ENCODE measurements around the gene NMNAT2.
A peak's percentile ranks its signal among the peaks of the same experiment; 100 is the strongest.
"Not testable (repeated sequence)": the region's sequence is repeated elsewhere in the genome, so short reads cannot be mapped to it uniquely, and the experiment has no call there.

The NMNAT2 gene

GRCh38 chr1:183287191-183287675 is 130.9 kb downstream of the NMNAT2 start:
- no peak for DNase-seq (ENCODE audit: low spot score)

DNA sequence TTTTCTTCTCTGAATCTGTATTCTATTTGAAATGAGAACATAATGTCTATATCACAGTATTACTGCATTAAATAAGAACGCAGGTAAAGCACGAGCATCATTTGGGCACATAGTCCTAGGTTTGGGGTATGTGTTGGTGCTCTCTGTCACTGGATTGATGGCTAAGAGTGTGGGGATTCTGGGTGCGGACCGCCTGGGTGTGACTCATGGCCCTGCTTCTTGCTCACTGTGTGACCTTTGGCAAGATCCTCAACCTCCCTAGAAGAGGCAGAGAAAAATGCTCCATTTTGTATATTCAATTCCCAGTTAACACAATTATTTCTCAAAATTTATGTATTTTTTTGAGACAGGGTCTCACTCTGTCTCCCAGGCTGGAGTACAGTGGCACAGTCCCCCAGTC is 132.4 kb downstream of the NMNAT2 start:
- DNase-seq (ENCODE audit: low spot score), result no peak

DNA sequence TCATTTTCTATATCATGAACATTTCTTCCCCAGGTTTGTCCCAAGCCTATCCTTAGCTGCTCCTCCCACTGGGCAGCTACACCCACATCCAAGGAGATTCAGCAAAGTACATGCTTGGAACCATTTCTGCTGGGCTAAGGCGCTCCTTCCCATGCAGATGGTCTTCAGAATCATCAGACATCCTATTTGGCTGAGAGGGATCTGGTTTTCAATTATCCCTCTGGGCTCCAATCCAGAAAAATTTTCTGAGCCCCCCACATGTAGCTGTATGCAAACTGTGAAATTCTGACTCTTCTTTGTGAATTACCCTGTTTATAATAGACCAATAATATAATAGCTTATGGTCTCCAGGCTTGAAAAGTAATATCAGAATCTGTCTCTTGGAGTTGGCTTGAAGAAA is 132.9 kb downstream of the NMNAT2 start:
- no peak for DNase-seq (ENCODE audit: low spot score)

DNA sequence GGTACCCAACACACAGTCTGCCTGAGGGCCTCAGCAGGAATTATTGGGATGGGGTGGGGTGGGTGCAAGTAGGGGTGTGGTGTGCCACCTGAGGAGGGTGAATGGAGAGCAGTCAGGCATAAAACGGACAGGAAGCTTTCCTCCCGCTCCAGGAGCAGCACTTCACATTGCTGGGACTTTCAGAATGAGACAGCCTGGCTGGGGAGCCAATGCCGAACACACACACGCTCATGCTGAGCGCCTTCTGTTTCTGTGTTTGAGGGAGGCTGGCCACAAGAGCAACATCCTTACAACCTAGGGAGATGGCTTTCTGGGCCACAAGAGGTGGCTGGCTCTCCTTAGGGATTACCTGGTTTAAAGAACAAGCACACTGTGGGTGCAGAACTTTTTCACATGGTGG is 134.1 kb downstream of the NMNAT2 start:
- no peak for DNase-seq (ENCODE audit: low spot score)

DNA sequence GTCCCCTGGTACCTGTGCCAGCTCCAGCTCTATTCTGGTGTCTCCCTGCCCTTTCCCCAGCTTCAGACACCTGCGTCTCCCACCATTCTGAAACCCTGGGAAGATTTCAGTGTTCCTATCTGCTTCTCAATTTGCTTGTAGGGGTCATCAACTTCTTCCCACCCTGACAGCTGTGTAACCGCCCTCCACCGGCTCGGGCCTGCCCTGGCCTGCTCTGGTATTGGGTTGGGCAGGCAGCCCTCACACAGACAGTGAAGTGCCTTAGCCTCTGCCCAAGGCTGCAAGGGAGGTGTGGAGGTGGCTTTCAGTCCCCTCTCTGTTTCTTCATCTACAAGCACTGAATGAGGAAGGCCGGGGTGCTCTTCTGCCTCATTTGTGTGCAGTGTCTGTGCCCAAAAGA is 134.9 kb downstream of the NMNAT2 start:
- no peak for DNase-seq (ENCODE audit: low spot score)

DNA sequence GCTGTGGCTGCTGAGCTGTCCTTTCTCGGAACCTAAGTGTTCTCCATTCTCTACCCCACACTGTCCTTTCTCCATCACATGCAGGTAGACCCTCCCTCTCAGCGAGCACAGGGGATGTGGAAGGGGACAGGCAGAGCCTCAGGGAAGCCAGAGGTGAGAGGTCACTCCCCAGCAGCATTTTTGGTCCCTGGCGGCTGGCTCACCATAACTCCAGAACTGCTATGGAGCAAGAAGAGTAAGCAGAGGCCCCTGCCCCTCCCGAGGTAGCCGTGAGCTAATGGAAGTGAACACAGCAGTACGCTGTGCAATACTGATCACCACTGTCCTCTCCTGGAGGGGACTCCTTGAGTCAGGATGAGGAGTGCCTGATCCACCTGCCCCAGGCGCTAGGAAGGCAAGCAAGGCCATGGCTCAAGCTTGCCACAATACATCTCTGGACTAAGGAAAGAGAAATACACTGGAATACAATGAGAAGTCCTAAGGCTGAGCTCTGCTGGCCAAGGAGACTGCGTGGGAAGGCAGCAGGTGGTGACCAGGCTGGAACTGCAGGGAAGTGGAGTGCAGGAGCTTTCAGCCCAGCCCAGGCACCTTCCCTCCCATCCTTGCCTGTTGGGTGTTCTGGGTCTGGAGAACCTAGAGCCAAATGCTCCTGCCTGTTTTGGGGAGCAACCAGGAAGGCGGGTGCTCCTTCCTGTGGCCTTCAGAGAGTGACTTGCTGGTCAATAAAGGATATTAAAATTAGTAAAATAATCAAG is 135.9 kb downstream of the NMNAT2 start:
- DNase-seq (ENCODE audit: low spot score), result no peak

- peak; percentile 83 for DNase-seq (ENCODE audit: low spot score)
Observed at GRCh38 chr1:183281553-183282091, 136.6 kb downstream of the NMNAT2 start.

DNA sequence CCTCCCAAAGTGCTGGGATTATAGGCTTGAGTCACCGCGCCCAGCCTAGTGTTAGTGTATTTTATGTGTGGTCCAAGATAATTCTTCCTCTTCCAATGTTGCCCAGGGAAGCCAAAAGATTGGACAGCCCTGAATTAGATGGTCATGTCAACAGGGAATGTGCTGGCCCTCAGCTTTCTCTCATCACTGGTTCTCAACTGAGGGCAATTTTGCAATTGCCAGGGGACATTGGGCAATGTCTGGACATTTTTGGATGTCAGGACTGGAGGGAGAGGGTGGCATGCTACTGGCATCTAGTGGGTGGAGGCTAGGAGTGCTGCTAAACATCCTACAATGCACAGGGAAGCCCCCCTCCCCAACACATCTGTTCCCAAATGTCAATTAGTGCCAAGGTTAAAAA is 137.1 kb downstream of the NMNAT2 start:
- DNase-seq (ENCODE audit: low spot score), result peak; percentile 50

- DNase-seq (ENCODE audit: low spot score), result no peak
Observed at GRCh38 chr1:183279835-183280234, 138.3 kb downstream of the NMNAT2 start.

- peak; percentile 77 for DNase-seq (ENCODE audit: low spot score)
Observed at GRCh38 chr1:183278739-183279591, 139.2 kb downstream of the NMNAT2 start.

DNA sequence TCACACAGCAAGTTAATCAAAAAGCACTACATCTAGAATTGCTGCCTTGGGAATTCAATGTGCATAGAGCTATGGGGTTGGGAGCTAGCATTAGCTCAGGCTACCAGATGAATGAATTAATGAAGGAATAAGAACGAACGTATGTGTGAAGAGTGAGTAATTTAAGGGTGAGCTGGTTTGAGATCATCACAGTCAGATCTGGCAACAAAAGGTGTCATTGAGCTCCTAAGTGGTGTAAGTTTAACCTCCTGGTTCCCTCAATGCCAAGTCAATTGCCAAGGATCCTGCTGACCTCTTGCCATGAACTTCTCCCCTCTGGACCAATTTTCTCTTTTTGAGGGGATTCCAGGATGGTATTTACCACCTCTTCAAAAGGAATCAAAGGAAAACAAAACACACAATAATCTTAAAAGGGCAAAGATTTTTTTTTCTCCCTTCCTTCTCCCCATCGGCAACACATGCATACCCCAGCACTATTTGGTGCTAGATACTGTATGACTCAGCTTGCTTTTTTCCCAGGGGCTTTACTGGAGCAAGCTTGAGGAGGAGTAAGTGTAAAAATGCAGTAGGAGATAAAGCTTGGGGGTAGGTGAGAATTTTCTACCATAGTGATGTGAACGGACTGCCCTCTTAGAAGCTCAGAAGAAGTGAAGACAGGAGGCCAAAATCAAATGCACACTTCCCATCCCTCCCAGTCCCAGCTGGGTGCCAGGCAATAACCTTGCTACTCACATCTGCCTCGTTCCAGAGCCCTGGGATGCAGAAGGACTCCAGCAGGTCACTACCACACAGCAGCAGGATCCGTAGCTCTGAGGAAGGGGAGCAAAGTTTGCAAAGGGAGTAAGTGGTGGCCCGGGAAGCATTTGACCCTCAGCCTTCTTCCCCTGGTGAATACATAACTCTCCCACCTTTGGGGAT is 140.1 kb downstream of the NMNAT2 start:
- DNase-seq (ENCODE audit: low spot score), result no peak

DNA sequence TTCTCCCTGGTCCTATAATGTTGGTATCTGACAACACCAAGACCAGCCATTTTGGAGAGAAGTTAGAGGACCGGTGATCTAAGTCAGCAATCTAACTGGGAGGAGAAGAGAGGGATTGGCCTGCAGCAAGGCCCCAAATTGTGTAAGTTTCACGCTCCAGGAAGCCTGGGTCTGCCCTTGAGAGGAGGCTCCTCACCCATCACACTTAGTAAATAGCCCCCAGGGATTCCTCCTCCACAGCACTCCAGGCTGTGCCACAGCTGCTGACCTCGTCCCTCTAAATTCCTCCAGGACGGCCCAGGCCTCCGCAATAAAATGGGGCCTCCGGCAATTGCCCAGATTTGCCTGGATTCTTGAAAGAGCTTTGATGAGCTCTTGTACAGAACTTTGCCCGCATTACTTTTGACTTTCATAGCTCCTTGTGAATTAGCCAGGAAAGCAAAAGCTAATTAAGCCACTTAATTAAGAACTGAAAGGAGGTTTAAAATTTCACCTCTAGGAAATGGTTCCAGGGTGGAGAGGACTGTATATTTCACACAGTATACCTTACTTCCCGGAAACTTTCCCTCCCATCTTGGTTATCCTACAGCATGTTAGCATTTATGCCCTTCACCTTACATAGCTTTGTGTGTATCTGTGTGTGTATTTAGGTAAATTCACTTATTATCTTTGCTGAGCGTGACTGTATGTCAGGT is 141.6 kb downstream of the NMNAT2 start:
- no peak for DNase-seq (ENCODE audit: low spot score)

DNA sequence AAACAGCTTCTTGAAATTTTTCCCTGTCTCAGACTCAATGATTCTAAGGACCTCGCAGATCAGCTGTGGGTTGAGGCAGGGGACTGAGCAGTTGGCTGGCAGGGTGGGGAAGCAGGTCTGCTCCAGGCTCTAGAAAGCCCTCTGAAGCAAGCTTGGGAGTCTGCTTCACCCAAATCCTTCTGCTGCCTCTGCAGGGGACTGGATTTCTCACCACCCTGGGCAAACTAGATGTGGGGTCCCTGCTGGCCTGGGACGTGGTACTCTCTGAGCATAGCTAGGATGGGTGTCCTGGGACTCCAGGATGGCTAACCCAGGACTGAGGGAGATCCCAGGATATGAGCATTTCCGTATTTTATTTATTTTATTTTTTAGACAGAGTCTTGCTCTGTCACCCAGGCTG is 142.9 kb downstream of the NMNAT2 start:
- no peak for DNase-seq (ENCODE audit: low spot score)

DNA sequence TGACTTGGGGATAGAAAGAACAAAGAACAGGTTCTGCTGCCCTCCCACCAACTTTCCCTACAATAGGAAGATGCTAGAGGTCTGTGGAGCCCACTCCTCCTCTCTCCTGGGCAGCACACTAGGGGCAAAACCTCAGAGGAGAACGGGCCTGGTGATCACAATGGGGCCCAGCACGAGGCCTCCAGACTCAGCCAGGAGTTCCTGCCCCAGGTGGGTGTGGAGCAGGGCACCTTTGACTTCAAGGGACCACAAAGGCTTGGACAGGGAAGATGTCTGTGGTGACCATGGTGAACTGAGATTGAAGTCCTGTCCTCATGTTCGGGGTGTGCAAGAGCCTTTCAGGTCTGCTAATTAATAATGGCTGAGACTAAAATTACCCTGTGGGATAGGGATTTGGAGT is 143.3 kb downstream of the NMNAT2 start:
- no peak for DNase-seq (ENCODE audit: low spot score)

DNA sequence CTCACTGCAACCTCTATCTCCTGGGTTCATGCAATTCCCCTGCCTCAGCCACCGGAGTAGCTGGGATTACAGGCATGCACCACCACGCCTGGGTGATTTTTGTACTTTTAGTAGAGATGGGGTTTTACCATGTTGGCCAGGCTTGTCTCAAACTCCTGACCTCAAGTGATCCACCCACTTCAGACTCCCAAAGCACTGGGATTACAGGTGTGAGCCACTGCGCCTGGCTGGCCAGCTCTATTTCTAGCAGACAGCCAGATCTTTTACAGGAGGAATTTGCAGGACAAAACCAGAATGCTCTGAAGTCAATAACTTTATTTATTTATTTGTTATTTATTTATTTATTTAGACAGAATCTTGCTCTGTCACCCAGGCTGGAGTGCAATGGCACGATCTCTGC is 144.2 kb downstream of the NMNAT2 start:
- DNase-seq (ENCODE audit: low spot score), result not testable (repeated sequence)

DNA sequence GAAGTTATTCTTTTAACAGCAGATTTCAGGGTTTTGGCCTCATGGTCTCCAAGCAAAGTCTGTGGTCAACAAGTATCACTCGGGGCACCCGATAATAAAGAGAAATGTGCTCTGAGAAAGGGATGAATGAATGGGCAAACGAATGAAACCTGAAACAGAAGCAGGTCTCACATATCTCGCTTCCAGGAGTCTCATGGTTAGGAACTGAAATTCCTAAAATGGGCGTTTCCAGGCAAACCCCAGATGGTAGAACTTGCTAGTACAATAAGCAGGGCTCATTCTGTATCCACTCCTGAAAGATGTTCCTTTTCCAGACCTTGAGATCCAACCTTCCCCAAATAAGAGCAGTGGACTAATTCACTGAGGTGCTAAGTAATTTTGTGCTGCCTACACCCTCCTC is 144.9 kb downstream of the NMNAT2 start:
- peak; percentile 78 for DNase-seq (ENCODE audit: low spot score)

DNA sequence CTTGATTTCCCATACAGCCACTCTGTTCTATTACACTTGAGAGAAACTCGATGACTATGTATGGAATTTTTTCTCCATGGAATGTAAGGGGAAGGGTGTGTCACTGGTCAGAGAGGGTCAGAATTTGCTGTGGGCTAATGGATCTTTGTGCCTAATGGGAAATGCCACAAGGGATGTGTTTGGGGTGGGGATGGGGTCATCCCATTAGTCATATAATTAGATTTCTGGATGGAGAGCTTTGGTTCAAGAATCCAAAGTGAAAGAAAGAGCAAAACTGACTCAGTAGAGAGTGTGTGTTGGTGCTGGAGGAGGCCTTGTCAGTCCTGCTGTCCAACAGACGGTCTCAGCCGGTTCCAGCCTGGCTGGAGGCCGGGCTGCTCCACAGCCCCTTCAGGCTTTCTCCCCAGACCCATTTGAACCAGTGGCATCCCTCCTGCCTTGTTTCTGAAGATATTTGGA is 145.8 kb downstream of the NMNAT2 start:
- DNase-seq (ENCODE audit: low spot score), result peak; percentile 83

- DNase-seq (ENCODE audit: low spot score), result peak; percentile 13
Observed at GRCh38 chr1:183270541-183271141, 147.5 kb downstream of the NMNAT2 start.

GRCh38 chr1:183267646-183268431 is 150.3 kb downstream of the NMNAT2 start:
- DNase-seq (ENCODE audit: low spot score), result peak; percentile 64

Measured in SW480 (cell line).